ENCODE results near the gene CREB5.

The CREB5 gene

DNA sequence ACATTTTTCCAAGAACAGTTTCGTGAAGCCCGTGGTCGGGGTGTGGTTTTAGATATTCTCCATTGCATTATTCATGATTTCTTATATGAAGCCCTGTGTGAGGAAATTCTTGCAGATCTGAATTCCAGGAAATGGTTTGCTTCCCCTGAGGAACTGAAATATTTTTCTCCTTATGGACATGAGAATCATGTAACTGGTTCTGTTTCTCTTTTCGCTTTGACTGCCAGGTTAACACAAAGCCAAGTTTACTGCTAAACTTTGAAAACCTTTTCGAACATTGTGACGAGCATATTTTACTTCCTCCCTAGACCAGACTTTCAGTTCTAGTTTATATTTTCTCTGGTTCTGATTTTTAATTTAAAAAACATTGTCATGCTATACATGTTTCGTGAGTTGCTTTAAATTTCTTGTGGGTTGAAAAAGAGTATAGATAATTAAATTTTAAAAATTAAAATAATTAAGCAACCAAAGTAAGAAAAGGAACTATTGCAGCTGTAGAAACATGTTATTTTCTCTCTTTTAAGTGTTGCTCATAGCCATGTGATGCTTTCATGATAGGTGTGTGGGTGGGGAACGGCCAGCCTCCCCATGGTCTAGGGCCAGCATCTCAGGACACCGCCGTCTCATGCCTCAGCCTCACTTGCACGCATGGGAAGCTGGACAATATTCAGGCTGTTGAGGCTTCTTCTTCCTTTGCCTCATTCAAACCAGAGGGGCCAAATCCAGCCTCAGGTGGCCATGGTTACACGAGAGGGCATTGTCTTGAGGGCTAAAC is 97.1 kb downstream of the CREB5 start (continued):
- TF ChIP-seq ARNTL (CRISPR knock-in tag; IDR thresholded peaks at IDR 0.05; ENCODE audit: borderline replicate concordance, low read depth), result no peak
- TF ChIP-seq GLIS3 (CRISPR knock-in tag; IDR thresholded peaks at IDR 0.05), result no peak
- TF ChIP-seq, protein P1, sequence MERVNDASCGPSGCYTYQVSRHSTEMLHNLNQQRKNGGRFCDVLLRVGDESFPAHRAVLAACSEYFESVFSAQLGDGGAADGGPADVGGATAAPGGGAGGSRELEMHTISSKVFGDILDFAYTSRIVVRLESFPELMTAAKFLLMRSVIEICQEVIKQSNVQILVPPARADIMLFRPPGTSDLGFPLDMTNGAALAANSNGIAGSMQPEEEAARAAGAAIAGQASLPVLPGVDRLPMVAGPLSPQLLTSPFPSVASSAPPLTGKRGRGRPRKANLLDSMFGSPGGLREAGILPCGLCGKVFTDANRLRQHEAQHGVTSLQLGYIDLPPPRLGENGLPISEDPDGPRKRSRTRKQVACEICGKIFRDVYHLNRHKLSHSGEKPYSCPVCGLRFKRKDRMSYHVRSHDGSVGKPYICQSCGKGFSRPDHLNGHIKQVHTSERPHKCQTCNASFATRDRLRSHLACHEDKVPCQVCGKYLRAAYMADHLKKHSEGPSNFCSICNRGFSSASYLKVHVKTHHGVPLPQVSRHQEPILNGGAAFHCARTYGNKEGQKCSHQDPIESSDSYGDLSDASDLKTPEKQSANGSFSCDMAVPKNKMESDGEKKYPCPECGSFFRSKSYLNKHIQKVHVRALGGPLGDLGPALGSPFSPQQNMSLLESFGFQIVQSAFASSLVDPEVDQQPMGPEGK (CRISPR knock-in tag; IDR thresholded peaks at IDR 0.05; ENCODE audit: borderline replicate concordance), result no peak
- TF ChIP-seq ZC3H10 (CRISPR knock-in tag; IDR thresholded peaks at IDR 0.05), result no peak
- TF ChIP-seq, protein P2, sequence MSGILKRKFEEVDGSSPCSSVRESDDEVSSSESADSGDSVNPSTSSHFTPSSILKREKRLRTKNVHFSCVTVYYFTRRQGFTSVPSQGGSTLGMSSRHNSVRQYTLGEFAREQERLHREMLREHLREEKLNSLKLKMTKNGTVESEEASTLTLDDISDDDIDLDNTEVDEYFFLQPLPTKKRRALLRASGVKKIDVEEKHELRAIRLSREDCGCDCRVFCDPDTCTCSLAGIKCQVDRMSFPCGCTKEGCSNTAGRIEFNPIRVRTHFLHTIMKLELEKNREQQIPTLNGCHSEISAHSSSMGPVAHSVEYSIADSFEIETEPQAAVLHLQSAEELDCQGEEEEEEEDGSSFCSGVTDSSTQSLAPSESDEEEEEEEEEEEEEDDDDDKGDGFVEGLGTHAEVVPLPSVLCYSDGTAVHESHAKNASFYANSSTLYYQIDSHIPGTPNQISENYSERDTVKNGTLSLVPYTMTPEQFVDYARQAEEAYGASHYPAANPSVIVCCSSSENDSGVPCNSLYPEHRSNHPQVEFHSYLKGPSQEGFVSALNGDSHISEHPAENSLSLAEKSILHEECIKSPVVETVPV (CRISPR knock-in tag; IDR thresholded peaks at IDR 0.05), result no peak
- no peak for TF ChIP-seq ZNF565 (CRISPR knock-in tag; conservative IDR thresholded peaks at IDR 0.05; ENCODE audit: low read depth)
- TF ChIP-seq ZNF8 (CRISPR knock-in tag; IDR thresholded peaks at IDR 0.05), result no peak
- TF ChIP-seq TCF4 (CRISPR knock-in tag; IDR thresholded peaks at IDR 0.05; ENCODE audit: borderline replicate concordance), result no peak
- TF ChIP-seq BACH2 (CRISPR knock-in tag; IDR thresholded peaks at IDR 0.05; ENCODE audit: borderline replicate concordance), result no peak

DNA sequence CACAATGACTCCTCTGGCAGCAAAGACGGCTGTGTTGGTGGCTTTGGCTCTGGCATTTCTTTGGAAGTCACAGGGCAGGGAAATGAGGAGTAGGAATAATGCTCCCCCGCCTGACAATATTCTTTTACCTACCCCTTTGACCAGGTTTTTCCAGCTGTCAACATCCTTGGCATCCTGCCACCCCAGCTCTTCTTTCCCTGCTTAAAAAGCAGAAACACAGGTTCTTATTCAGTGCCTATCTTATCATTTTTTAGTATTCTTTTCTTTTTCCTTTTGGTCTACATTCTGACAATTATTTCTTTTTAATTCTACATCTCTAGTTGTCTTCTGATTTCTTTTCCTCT is 97.7 kb downstream of the CREB5 start:
- TF ChIP-seq, protein P2 (CRISPR knock-in tag; IDR thresholded peaks at IDR 0.05), result no peak
- TF ChIP-seq BACH2 (CRISPR knock-in tag; IDR thresholded peaks at IDR 0.05; ENCODE audit: borderline replicate concordance), result no peak
- TF ChIP-seq, protein P3, sequence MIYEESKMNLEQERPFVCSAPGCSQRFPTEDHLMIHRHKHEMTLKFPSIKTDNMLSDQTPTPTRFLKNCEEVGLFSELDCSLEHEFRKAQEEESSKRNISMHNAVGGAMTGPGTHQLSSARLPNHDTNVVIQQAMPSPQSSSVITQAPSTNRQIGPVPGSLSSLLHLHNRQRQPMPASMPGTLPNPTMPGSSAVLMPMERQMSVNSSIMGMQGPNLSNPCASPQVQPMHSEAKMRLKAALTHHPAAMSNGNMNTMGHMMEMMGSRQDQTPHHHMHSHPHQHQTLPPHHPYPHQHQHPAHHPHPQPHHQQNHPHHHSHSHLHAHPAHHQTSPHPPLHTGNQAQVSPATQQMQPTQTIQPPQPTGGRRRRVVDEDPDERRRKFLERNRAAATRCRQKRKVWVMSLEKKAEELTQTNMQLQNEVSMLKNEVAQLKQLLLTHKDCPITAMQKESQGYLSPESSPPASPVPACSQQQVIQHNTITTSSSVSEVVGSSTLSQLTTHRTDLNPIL (CRISPR knock-in tag; IDR thresholded peaks at IDR 0.05; ENCODE audit: low read depth), result no peak
- TF ChIP-seq ESRRG (CRISPR knock-in tag; IDR thresholded peaks at IDR 0.05), result no peak
- no peak for TF ChIP-seq ZFP3 (CRISPR knock-in tag; IDR thresholded peaks at IDR 0.05)
- TF ChIP-seq, protein P1 (CRISPR knock-in tag; IDR thresholded peaks at IDR 0.05; ENCODE audit: borderline replicate concordance), result no peak
- no peak for TF ChIP-seq RARB (CRISPR knock-in tag; IDR thresholded peaks at IDR 0.05)
- TF ChIP-seq ZNF70 (CRISPR knock-in tag; IDR thresholded peaks at IDR 0.05), result no peak
- TF ChIP-seq, protein P4, sequence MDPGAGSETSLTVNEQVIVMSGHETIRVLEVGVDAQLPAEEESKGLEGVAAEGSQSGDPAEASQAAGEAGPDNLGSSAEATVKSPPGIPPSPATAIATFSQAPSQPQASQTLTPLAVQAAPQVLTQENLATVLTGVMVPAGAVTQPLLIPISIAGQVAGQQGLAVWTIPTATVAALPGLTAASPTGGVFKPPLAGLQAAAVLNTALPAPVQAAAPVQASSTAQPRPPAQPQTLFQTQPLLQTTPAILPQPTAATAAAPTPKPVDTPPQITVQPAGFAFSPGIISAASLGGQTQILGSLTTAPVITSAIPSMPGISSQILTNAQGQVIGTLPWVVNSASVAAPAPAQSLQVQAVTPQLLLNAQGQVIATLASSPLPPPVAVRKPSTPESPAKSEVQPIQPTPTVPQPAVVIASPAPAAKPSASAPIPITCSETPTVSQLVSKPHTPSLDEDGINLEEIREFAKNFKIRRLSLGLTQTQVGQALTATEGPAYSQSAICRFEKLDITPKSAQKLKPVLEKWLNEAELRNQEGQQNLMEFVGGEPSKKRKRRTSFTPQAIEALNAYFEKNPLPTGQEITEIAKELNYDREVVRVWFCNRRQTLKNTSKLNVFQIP (CRISPR knock-in tag; IDR thresholded peaks at IDR 0.05; ENCODE audit: borderline replicate concordance, low read depth), result no peak
- no peak for TF ChIP-seq ZFP30 (CRISPR knock-in tag; IDR thresholded peaks at IDR 0.05)

DNA sequence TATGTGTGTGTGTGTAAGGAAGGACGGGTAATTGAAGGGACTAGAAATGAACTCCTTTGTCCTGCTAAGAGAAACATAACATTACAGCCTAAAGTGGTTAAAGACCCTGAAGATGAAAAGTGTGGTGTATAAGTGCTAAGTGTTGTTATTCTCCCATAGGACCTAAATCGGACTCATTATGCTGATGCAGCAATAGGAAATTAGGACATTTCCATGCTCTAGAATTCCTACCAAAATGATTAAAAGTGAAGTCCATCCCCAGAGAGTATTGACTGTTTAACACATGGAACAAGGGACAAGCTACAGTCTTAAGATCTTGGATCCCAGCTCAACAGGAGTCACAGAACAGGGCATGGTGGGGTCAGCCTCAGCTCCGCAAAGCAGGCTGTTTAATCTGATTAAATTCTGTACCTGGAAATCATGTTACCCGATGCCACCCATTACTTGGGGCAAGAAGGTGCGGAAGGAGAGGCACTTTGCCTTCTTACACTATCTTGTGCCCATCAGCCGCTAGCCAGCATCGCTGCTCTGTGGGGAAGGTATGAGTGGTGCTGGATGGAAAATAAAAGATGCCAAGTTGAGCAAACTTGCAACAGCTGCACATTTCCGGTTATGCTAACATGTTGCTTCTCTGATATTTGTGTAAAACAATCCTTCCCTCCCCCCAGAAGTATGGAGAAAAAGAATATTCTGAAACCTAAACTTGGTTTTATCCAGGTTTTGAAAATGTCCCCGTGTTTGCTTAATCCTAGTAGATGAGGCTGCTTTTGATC is 100.5 kb downstream of the CREB5 start:
- TF ChIP-seq OSR1 (CRISPR knock-in tag; IDR thresholded peaks at IDR 0.05), result no peak
- TF ChIP-seq ESRRG (CRISPR knock-in tag; IDR thresholded peaks at IDR 0.05), result no peak
- TF ChIP-seq ZFP3 (CRISPR knock-in tag; IDR thresholded peaks at IDR 0.05), result no peak
- TF ChIP-seq, protein P3 (CRISPR knock-in tag; IDR thresholded peaks at IDR 0.05; ENCODE audit: low read depth), result no peak
- TF ChIP-seq BACH2 (CRISPR knock-in tag; IDR thresholded peaks at IDR 0.05; ENCODE audit: borderline replicate concordance), result no peak
- TF ChIP-seq, protein P4 (CRISPR knock-in tag; IDR thresholded peaks at IDR 0.05; ENCODE audit: borderline replicate concordance, low read depth), result no peak
- TF ChIP-seq ZNF565 (CRISPR knock-in tag; conservative IDR thresholded peaks at IDR 0.05; ENCODE audit: low read depth), result no peak
- TF ChIP-seq TCF4 (CRISPR knock-in tag; IDR thresholded peaks at IDR 0.05; ENCODE audit: borderline replicate concordance), result no peak
- TF ChIP-seq SNAI2 (CRISPR knock-in tag; IDR thresholded peaks at IDR 0.05), result no peak
- TF ChIP-seq PPARA (CRISPR knock-in tag; IDR thresholded peaks at IDR 0.05; ENCODE audit: borderline replicate concordance), result no peak
- no peak for ATAC-seq

More for the DNA sequence above, 97.7 kb downstream of the CREB5 start:
- ATAC-seq, result no peak

Data from SK-N-SH treated with all-trans-retinoic acid at 6 μM for 48 hours (cell line).